Cardiac septum (tissue), 1 donor: Measurements from ENCODE around the gene AKAP5. TPM values are rescaled to one million over a fixed set of nuclear protein-coding genes. Genes with fewer than 3 reads are reported as not detected.

Experiments used
- DNase-seq: peaks from one replicate; pipeline ENCODE4 v3.0.0-alpha.2; 2020; ENCODE audit warnings: low spot score
- intact Hi-C: fragments of 100-400 bp; cut with DNase I; formaldehyde crosslinking; loops from one replicate; pipeline ENCODE4 v1.14.0; 2022
- total RNA-seq: library from RNA; stranded (reverse); fragmentation: NEBNext Ultra II Directional; extraction: Animal tissue kit (Norgen Biotek cat#: 25700); gene quantifications from one replicate; pipeline ENCODE4 v1.2.1, GENCODE V29; 2021
- donor health status: DM: no; HTN: no; CAD: no.

The AKAP5 gene
- total RNA-seq, 1 donor from 2014 or later = 0.51 TPM

DNA sequence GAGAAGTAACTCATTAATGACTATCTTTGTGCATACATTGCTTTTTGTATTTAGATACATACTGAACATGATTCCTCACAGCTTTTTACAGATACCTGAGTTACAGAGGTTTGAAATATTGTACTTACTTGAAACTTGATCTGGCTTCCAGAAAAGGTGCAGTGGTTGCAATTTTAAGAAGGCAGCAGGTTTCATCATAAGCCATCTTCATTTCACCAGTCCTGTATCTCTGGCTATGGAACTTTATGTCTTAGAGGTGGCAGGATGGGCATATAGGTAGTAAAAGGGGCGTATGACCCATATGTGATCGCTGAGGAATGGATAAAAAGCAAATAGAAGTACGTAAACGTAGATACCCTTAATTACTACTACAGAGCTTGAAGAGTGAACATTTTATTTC lies 52.9 kb downstream of the AKAP5 start:
- intact Hi-C loops = no loop called here
- DNase-seq = no peak

- DNase-seq = no peak
- intact Hi-C loops = no loop called here
Observed at GRCh38 chr14:64520699-64521098, 55.4 kb downstream of the AKAP5 start.

DNA sequence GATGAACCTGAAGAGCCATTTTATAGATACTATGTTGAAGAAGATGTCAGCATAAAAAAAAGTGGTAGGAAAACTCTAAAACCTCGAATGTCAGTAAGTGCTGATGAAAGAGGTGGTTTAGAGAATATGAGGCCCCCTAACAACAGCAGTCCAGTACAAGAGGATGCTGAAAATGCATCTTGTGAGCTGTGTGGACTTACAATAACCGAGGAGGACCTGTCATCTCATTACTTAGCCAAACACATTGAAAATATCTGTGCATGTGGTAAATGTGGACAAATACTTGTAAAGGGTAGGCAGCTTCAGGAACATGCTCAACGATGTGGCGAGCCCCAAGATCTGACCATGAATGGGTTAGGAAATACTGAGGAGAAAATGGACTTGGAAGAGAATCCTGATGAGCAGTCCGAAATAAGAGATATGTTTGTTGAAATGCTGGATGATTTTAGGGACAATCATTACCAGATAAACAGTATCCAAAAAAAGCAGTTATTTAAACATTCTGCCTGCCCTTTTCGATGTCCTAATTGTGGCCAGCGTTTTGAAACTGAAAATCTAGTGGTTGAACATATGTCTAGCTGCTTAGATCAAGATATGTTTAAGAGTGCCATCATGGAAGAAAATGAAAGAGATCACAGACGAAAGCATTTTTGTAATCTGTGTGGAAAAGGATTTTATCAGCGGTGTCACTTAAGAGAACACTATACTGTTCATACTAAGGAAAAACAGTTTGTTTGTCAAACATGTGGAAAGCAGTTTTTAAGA lies 57.5 kb downstream of the AKAP5 start:
- intact Hi-C loops = no loop called here
- no peak for DNase-seq

Other genes starting within 250 kb of the AKAP5 start
- gene ESR2, start 171.1 kb upstream of the AKAP5 start, total RNA-seq = 0.38 TPM
- gene MTHFD1, start 77.1 kb upstream of the AKAP5 start, total RNA-seq = 46.3 TPM
- gene ZBTB25, start 38.3 kb downstream of the AKAP5 start, total RNA-seq = 21.4 TPM
- 25.4 TPM for gene ZBTB1, start 39.3 kb downstream of the AKAP5 start, total RNA-seq
- gene HSPA2, start 75.2 kb downstream of the AKAP5 start, total RNA-seq = 74.9 TPM
- 0.94 TPM for gene PPP1R36, start 84.5 kb downstream of the AKAP5 start, total RNA-seq
- 22.5 TPM for gene PLEKHG3, start 238.9 kb downstream of the AKAP5 start, total RNA-seq